Nephron (organoid): Measurements from ENCODE around the gene CLEC2D.
"Not testable (repeated sequence)": the region's sequence is repeated elsewhere in the genome, so short reads cannot be mapped to it uniquely, and the experiment has no call there.

Experiments used
- H3K27ac Mint-ChIP-seq, 3 experiments: 2 replicates each; pipeline ENCODE4 v1.8.0; 2020; ENCODE audit warnings: mixed read lengths in 3 of 3, mild to moderate bottlenecking in 2 of 3, moderate library complexity in 1 of 3
- H3K27me3 Mint-ChIP-seq: 2 replicates; pipeline ENCODE4 v1.8.0; 2021; ENCODE audit warnings: low read depth, mild to moderate bottlenecking, moderate library complexity, mixed read lengths
- H3K36me3 Mint-ChIP-seq: 2 replicates; pipeline ENCODE4 v1.8.0; 2020; ENCODE audit warnings: low read depth, mixed read lengths
- H3K4me1 Mint-ChIP-seq: 2 replicates; pipeline ENCODE4 v1.8.0; 2020; ENCODE audit warnings: mixed read lengths
- H3K4me3 Mint-ChIP-seq, 3 experiments: 2 replicates each; pipeline ENCODE4 v1.8.0; 2020; ENCODE audit warnings: mild to moderate bottlenecking in 3 of 3, mixed read lengths in 3 of 3, moderate library complexity in 2 of 3
- H3K9me3 Mint-ChIP-seq: 2 replicates; pipeline ENCODE4 v1.8.0; 2020; ENCODE audit warnings: mixed read lengths
- TF ChIP-seq, protein P1 (sequence below), 3 experiments: fragments of 200-600 bp; sonication (generic); IDR thresholded peaks; one replicate each; pipeline ENCODE4 v1.5.0; 2021; ENCODE audit warnings: antibody characterized with exemption in 3 of 3; ENCODE audit not compliant: unreplicated experiment in 3 of 3

The CLEC2D gene

DNA sequence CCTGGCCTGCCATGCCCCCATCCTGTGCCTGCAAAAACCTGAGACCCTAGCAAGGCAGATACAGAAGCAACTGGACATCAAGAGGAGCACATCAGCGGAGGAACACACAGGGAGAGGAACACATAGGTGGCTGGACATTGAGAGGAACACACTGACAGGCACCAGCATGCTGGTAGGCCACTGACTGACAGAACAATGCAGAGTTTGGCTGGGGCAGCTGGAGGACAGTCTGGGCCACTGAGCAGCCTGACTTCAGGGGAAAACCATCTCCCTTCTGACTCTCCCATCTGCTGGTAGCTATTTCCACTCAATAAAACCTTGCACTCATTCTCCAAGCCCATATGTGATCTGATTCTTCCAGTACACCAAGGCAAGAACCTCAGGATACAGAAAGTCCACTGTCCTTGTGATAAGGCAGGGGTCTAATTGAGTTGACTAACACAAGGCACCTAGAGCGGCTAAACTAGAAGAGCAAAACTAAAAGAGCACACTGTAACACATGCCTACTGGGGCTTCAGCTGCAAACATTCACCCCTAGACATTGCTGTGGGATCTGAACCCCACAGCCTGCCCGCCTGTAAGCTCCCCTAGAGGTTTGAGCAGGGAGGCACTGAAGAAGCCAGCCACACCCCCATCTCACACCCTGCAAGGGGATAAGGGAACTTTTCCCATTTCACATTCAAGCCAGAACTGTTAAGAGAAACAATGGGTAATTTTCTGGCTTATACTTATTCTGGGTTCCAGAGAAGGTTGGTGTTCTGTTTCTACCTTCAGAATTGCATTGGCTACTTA, 41.3 kb downstream of the CLEC2D start:
- H3K4me3 Mint-ChIP-seq = no peak overlapping the region
- H3K27ac Mint-ChIP-seq = no peak overlapping the region
- H3K9me3 Mint-ChIP-seq = peaks cover 5% of the 10 kb centered on the region
- TF ChIP-seq, protein P1, sequence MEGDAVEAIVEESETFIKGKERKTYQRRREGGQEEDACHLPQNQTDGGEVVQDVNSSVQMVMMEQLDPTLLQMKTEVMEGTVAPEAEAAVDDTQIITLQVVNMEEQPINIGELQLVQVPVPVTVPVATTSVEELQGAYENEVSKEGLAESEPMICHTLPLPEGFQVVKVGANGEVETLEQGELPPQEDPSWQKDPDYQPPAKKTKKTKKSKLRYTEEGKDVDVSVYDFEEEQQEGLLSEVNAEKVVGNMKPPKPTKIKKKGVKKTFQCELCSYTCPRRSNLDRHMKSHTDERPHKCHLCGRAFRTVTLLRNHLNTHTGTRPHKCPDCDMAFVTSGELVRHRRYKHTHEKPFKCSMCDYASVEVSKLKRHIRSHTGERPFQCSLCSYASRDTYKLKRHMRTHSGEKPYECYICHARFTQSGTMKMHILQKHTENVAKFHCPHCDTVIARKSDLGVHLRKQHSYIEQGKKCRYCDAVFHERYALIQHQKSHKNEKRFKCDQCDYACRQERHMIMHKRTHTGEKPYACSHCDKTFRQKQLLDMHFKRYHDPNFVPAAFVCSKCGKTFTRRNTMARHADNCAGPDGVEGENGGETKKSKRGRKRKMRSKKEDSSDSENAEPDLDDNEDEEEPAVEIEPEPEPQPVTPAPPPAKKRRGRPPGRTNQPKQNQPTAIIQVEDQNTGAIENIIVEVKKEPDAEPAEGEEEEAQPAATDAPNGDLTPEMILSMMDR (IDR thresholded peaks at IDR 0.05; ENCODE audit: unreplicated experiment in 3 of 3) = no peak
- H3K27me3 Mint-ChIP-seq = no peaks in the 10 kb centered on the region
- no peaks in the 10 kb centered on the region for H3K4me1 Mint-ChIP-seq
- H3K36me3 Mint-ChIP-seq = no peaks in the 10 kb centered on the region

DNA sequence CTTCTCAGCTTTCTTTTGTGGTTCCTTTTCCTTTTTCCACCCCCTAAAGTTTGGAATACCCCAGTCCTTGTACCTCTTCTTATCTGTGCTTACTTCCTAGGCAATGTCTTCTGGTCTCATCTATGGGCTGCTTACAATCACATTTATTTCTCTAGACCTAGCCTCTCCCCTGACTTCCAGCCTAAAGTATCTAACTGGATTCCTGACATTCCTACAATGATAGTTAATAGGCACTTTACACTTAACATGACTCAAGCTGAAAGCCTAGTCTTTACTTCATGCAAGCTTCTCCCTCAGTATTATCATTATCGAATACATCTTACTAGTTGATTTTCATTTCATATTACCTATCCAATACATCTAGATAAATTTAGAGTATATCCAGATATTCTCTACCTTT, 42.2 kb downstream of the CLEC2D start:
- Mint-ChIP-seq H3K9me3 (no peaks in the 10 kb centered on the region), H3K27ac (peak overlapping the region in 1 of 3 experiments; percentile 7), H3K4me1 (no peaks in the 10 kb centered on the region), H3K4me3 (no peak overlapping the region), H3K36me3 (no peaks in the 10 kb centered on the region), H3K27me3 (no peaks in the 10 kb centered on the region)
- TF ChIP-seq, protein P1 (IDR thresholded peaks at IDR 0.05; ENCODE audit: unreplicated experiment in 3 of 3) = no peak

DNA sequence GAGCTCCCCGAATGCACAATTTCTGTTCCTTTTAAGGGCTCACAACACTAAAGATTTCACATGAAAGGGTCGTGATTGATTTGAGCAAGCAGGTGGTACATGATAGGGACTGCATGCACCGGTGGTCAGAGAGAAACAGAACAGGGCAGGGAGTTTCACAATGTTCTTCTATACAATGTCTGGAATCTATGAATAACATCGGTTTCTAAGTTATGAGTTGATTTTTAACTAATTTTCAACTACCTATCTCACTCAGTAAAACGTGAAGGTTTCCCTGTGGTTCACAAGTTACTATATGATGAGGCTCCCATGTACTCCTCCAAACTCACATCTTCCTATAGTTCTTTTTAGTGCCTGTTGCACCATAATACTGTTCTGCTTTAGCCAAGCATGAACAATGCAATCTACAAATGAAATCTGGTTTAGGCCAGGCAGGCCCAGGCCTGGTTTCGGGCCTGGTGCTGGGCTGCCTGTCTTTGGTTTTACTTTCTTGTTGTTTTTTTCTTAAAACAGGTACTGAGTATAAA, 43.6 kb downstream of the CLEC2D start:
- not testable (repeated sequence) for H3K4me3 Mint-ChIP-seq, H3K36me3 Mint-ChIP-seq, H3K4me1 Mint-ChIP-seq, H3K27me3 Mint-ChIP-seq, H3K9me3 Mint-ChIP-seq
- peak overlapping the region in 2 of 3 experiments; percentile 38 to 51 for H3K27ac Mint-ChIP-seq

DNA sequence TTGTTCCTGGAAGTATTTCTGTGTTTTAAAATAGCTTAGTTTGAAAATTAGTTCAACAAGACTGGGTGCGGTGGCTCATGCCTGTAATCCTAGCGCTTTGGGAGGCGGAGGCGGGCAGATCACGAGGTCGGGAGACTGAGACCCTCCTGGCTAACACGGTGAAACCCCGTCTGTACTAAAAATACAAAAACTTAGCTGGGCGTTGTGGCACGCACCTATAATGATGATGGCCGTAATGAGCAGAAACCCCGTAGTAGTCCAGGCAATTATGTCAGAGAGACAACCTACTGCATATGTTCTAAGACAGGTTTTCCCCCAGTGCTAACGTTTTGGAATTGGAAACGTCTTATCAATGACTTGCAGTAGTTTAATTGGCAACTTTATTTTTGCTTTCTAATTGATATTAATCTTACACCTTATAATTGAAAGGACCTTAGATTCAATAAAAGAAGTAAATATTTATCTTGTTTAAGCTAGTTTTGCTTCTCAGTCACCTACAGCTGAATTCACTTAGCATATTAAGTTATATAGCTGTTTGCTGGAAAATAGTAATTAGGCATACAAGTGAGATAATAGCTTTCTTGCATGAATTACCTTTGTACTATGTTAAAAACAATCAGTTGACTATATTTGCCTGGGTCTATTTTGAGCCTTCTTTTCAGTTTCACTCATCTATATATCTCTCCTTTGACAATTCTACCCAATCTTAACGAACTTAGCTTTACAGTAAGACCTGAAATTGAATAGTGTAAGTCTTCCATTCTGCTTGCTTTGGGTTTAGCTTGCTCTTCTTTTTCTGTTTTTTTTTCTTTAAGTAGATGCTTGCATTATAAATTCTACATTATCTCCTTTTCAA, 47.8 kb downstream of the CLEC2D start:
- peaks cover 17% of the 10 kb centered on the region for H3K4me1 Mint-ChIP-seq
- no peaks in the 10 kb centered on the region for H3K27me3 Mint-ChIP-seq
- H3K9me3 Mint-ChIP-seq = no peaks in the 10 kb centered on the region
- TF ChIP-seq, protein P1 (IDR thresholded peaks at IDR 0.05; ENCODE audit: unreplicated experiment in 3 of 3) = no peak
- H3K36me3 Mint-ChIP-seq = no peaks in the 10 kb centered on the region
- H3K27ac Mint-ChIP-seq = no peak overlapping the region
- H3K4me3 Mint-ChIP-seq = no peak overlapping the region

DNA sequence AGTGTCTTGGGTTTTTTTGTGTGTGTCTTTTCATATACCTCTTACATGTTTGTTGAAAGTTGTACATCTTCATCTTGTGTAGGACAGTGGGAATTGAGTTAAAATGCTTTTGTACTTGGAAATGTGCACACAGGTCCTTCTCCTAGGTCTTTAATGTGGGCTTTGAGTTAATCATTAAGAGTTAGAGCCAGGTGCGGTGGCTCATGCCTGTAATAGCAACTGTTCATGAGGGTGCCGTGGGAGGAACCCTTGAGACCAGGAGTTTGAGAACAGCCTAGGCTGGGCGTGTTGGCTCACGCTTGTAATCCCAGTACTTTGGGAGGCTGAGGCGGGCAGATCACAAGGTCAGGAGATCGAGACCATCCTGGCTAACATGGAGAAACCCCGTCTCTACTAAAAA, 49.5 kb downstream of the CLEC2D start:
- Mint-ChIP-seq H3K4me1 (peaks cover 21% of the 10 kb centered on the region), H3K27ac (peak overlapping the region in 1 of 3 experiments; percentile 61), H3K27me3 (no peaks in the 10 kb centered on the region), H3K4me3 (no peak overlapping the region), H3K9me3 (no peaks in the 10 kb centered on the region), H3K36me3 (no peaks in the 10 kb centered on the region)
- TF ChIP-seq, protein P1 (IDR thresholded peaks at IDR 0.05; ENCODE audit: unreplicated experiment in 3 of 3) = no peak

DNA sequence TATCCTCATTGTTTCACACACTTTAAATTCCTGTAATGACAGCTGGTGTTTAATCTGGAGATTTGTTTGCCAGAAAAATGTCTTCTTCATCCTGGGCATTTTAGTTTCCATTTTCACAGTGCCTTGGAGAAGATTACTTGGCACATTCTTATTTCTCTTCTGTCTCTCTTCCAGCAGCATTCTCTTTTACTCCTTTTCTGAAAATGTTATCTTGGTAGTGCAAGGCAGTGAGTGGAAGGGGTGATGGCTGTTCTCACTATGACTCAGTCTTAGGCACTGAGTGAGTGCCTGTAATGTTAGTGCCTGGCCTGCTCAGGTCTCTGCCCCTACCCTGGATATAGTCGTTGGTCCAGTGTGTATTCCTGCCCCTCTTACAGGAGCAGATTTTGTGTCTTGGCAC, 50.3 kb downstream of the CLEC2D start:
- Mint-ChIP-seq H3K4me1 (peaks cover 21% of the 10 kb centered on the region), H3K36me3 (no peaks in the 10 kb centered on the region), H3K4me3 (no peak overlapping the region), H3K9me3 (no peaks in the 10 kb centered on the region), H3K27ac (no peak overlapping the region), H3K27me3 (no peaks in the 10 kb centered on the region)
- TF ChIP-seq, protein P1 (IDR thresholded peaks at IDR 0.05; ENCODE audit: unreplicated experiment in 3 of 3) = no peak
